Transverse colon (tissue), 4 donors: Measurements from ENCODE around the gene UACA. TPM values are rescaled to one million over a fixed set of nuclear protein-coding genes. Genes with fewer than 3 reads are reported as not detected.

Experiments used
- total RNA-seq, 4 donors: library from RNA; depleted of rRNA; stranded (reverse); fragments of >200 nt; gene quantifications; one replicate each; pipeline ENCODE4 v1.1.0, GENCODE V29; 2016

Gene UACA
- total RNA-seq, 4 donors from 2014 or later = 19.5 to 90.5 (median 40.8) TPM

Other genes with a start within 250 kb of the UACA start
- 10 to 100 TPM in 2 of 4 donors, 1 to 10 TPM in 1, under 1 TPM in 1; 0.75 to 41.0 (median 8.3) TPM for gene LARP6, start 90.6 kb upstream of the UACA start, total RNA-seq
- gene THAP10, start 128.9 kb upstream of the UACA start, total RNA-seq = 10 to 100 TPM in 1 of 4 donors, 1 to 10 TPM in 2, not detected in 1; 2.2 to 14.9 (median 8.3) TPM
- 1 to 10 TPM in 3 of 4 donors, not detected in 1; 2.2 to 5.2 (median 4.8) TPM for gene LRRC49, start 129.3 kb upstream of the UACA start, total RNA-seq